H9 (cell line): ENCODE results near the gene RNU6-1. TPM values are rescaled to one million over a fixed set of nuclear protein-coding genes. Genes with fewer than 3 reads are reported as not detected.
A peak's percentile ranks its signal among the peaks of the same experiment; 100 is the strongest.

Experiments used
- DNase-seq: peaks from one replicate; pipeline ENCODE4 v3.0.0-alpha.2; 2017
- H2AFZ ChIP-seq: one replicate; pipeline ENCODE4 v1.6.1; 2013; ENCODE audit warnings: mild to moderate bottlenecking, low read length, control low read depth, moderate library complexity
- H2AK5ac ChIP-seq: 2 replicates; pipeline ENCODE4 v1.6.1; 2013; ENCODE audit warnings: low read length, control low read depth, mixed read lengths; ENCODE audit not compliant: insufficient read length
- H2BK120ac ChIP-seq: one replicate; pipeline ENCODE4 v1.6.1; 2013; ENCODE audit warnings: low read depth, mild to moderate bottlenecking, low read length, control low read depth, inconsistent platforms; ENCODE audit not compliant: poor library complexity, severe bottlenecking
- H2BK12ac ChIP-seq: 2 replicates; pipeline ENCODE4 v1.6.1; 2013; ENCODE audit warnings: low read length, control low read depth, mixed read lengths, low read depth; ENCODE audit not compliant: insufficient read length
- H2BK15ac ChIP-seq: 2 replicates; pipeline ENCODE4 v1.6.1; 2013; ENCODE audit warnings: low read depth, low read length, control low read depth
- H2BK20ac ChIP-seq: one replicate; pipeline ENCODE4 v1.6.1; 2013; ENCODE audit warnings: low read depth, mild to moderate bottlenecking, low read length, control low read depth, inconsistent platforms; ENCODE audit not compliant: poor library complexity, severe bottlenecking
- H2BK5ac ChIP-seq: 2 replicates; pipeline ENCODE4 v1.6.1; 2013; ENCODE audit warnings: low read length, control low read depth, mixed read lengths; ENCODE audit not compliant: insufficient read length
- H3K14ac ChIP-seq: 2 replicates; pipeline ENCODE4 v1.6.1; 2013; ENCODE audit warnings: low read length, control low read depth; ENCODE audit not compliant: insufficient read depth
- H3K18ac ChIP-seq: 2 replicates; pipeline ENCODE4 v1.6.1; 2013; ENCODE audit warnings: low read depth, mild to moderate bottlenecking, mixed read lengths, low read length, control low read depth; ENCODE audit not compliant: insufficient read length
- H3K23ac ChIP-seq: 2 replicates; pipeline ENCODE4 v1.6.1; 2013; ENCODE audit warnings: low read length, control low read depth, mixed read lengths, low read depth; ENCODE audit not compliant: insufficient read length
- H3K23me2 ChIP-seq: 2 replicates; pipeline ENCODE4 v1.6.1; 2013; ENCODE audit warnings: low read depth, mild to moderate bottlenecking, mixed read lengths, low read length, control low read depth; ENCODE audit not compliant: insufficient read length, poor library complexity, severe bottlenecking
- H3K27ac ChIP-seq: 2 replicates; pipeline ENCODE4 v1.5.1; 2013; ENCODE audit warnings: low read length, control low read depth, mixed read lengths, low read depth; ENCODE audit not compliant: insufficient read length
- H3K27me3 ChIP-seq: 2 replicates; pipeline ENCODE4 v1.6.1; 2013; ENCODE audit warnings: low read length, control low read depth, inconsistent platforms; ENCODE audit not compliant: insufficient read depth
- H3K4ac ChIP-seq: 2 replicates; pipeline ENCODE4 v1.6.1; 2013; ENCODE audit warnings: low read depth, mild to moderate bottlenecking, control low read depth, inconsistent platforms, low read length, moderate library complexity
- H3K4me1 ChIP-seq: 2 replicates; pipeline ENCODE4 v1.6.1; 2013; ENCODE audit warnings: low read length, control low read depth, inconsistent platforms; ENCODE audit not compliant: insufficient read depth
- H3K4me2 ChIP-seq: 2 replicates; pipeline ENCODE4 v1.6.1; 2013; ENCODE audit warnings: low read length, control low read depth, mixed read lengths; ENCODE audit not compliant: insufficient read length, insufficient read depth
- H3K56ac ChIP-seq: 2 replicates; pipeline ENCODE4 v1.6.1; 2013; ENCODE audit warnings: low read depth, mild to moderate bottlenecking, mixed read lengths, low read length, control low read depth; ENCODE audit not compliant: insufficient read length
- H3K79me1 ChIP-seq: 2 replicates; pipeline ENCODE4 v1.6.1; 2013; ENCODE audit warnings: low read depth, mild to moderate bottlenecking, moderate library complexity, low read length, control low read depth, inconsistent platforms; ENCODE audit not compliant: insufficient read depth, poor library complexity, severe bottlenecking
- H3K79me2 ChIP-seq: 2 replicates; pipeline ENCODE4 v1.6.1; 2013; ENCODE audit warnings: low read length, control low read depth, inconsistent platforms; ENCODE audit not compliant: insufficient read depth
- H3K9ac ChIP-seq: 2 replicates; pipeline ENCODE4 v1.6.1; 2013; ENCODE audit warnings: low read length, control low read depth, mixed read lengths; ENCODE audit not compliant: insufficient read length; ENCODE audit errors: extremely low read depth
- H3K9me3 ChIP-seq: one replicate; pipeline ENCODE4 v1.6.1; 2013; ENCODE audit warnings: low read depth, low read length, inconsistent platforms; ENCODE audit not compliant: control insufficient read depth
- H3T11ph ChIP-seq: one replicate; pipeline ENCODE4 v1.6.1; 2013; ENCODE audit warnings: mild to moderate bottlenecking, low read length, control low read depth, inconsistent platforms
- H4K20me1 ChIP-seq: one replicate; pipeline ENCODE4 v1.6.1; 2013; ENCODE audit not compliant: control insufficient read depth, insufficient read length, insufficient read depth
- H4K5ac ChIP-seq: 2 replicates; pipeline ENCODE4 v1.6.1; 2013; ENCODE audit warnings: low read depth, mild to moderate bottlenecking, mixed read lengths, low read length, control low read depth; ENCODE audit not compliant: insufficient read length
- H4K8ac ChIP-seq: replicated peaks from 2 replicates; pipeline ENCODE4 v1.6.1; 2013; ENCODE audit warnings: low read length, control low read depth, mixed read lengths, low read depth; ENCODE audit not compliant: insufficient read length
- H4K91ac ChIP-seq: 2 replicates; pipeline ENCODE4 v1.6.1; 2013; ENCODE audit warnings: low read depth, mild to moderate bottlenecking, moderate library complexity, mixed read lengths, low read length, control low read depth; ENCODE audit not compliant: insufficient read length
- H3K27ac Mint-ChIP-seq, 3 experiments: 2 replicates in 2 of 3; 3 replicates in 1 of 3; pipeline ENCODE4 v1.8.0; 2020 to 2021; ENCODE audit warnings: mixed read lengths in 3 of 3, mild to moderate bottlenecking in 1 of 3, moderate library complexity in 1 of 3
- H3K27me3 Mint-ChIP-seq: 2 replicates; pipeline ENCODE4 v1.8.0; 2021; ENCODE audit warnings: low read depth, mild to moderate bottlenecking, moderate library complexity, mixed read lengths
- H3K36me3 Mint-ChIP-seq, 3 experiments: 2 replicates in 2 of 3; 3 replicates in 1 of 3; pipeline ENCODE4 v1.8.0; 2020 to 2021; ENCODE audit warnings: low read depth in 3 of 3, mixed read lengths in 3 of 3; ENCODE audit not compliant: insufficient read depth in 1 of 3
- H3K4me1 Mint-ChIP-seq, 2 experiments: 2 replicates each; pipeline ENCODE4 v1.8.0; 2020; ENCODE audit warnings: mixed read lengths in 2 of 2
- H3K4me3 Mint-ChIP-seq, 2 experiments: 2 replicates in 1 of 2; 3 replicates in 1 of 2; pipeline ENCODE4 v1.8.0; 2020 to 2021; ENCODE audit warnings: mild to moderate bottlenecking in 2 of 2, mixed read lengths in 2 of 2, moderate library complexity in 1 of 2
- H3K9me3 Mint-ChIP-seq, 2 experiments: 2 replicates in 1 of 2; 3 replicates in 1 of 2; pipeline ENCODE4 v1.8.0; 2020; ENCODE audit warnings: mild to moderate bottlenecking in 2 of 2, mixed read lengths in 2 of 2, moderate library complexity in 1 of 2
- CTCF ChIP-seq: fragments of 200-600 bp; sonication (generic); conservative IDR thresholded peaks from 3 replicates; pipeline ENCODE4 v1.8.0; 2021; ENCODE audit warnings: antibody characterized with exemption, mild to moderate bottlenecking
- WGBS: extraction: QIAGEN DNeasy Blood & Tissue Kit; methylation state at CpG from one replicate; pipeline ENCODE4 v1.1.7; 2013; ENCODE audit warnings: missing lambda C conversion rate, low lambda C conversion rate, mixed read lengths; ENCODE audit not compliant: insufficient read length; ENCODE audit errors: extremely low coverage; 5-methylcytosine and 5-hydroxymethylcytosine counted together
- total RNA-seq: library from RNA; stranded (reverse); gene quantifications from 2 replicates; pipeline ENCODE4 v1.2.1, GENCODE V29; 2021

Gene RNU6-1
- total RNA-seq, 1 experiment from 2014 or later, result not detected

- no peak overlapping the region for H4K5ac ChIP-seq
- H3K27ac Mint-ChIP-seq, result peak overlapping the region in 1 of 3 experiments; percentile 64; a peak in 1 of 7 replicates
- no peak overlapping the region for H3K18ac ChIP-seq
- no peak overlapping the region for H2BK120ac ChIP-seq
- H2AFZ ChIP-seq, result no peak overlapping the region
- no peak overlapping the region for H3T11ph ChIP-seq
- no peak overlapping the region for H3K4me3 Mint-ChIP-seq
- H3K56ac ChIP-seq, result no peak overlapping the region
- no peaks in the 10 kb centered on the region for H3K79me1 ChIP-seq
- no peaks in the 10 kb centered on the region for H3K9me3 Mint-ChIP-seq
- no peaks in the 10 kb centered on the region; the same call in 1 of the 2 replicates for H3K27me3 Mint-ChIP-seq
- H2BK12ac ChIP-seq, result no peak overlapping the region
- no CpG with 5 or more reads among the region's 5 CpGs for WGBS
- no peaks in the 10 kb centered on the region for H3K23me2 ChIP-seq
- no peak overlapping the region for H2BK5ac ChIP-seq
- H3K23ac ChIP-seq, result no peak overlapping the region
- TF ChIP-seq CTCF, result no peak
- no peak overlapping the region for H2AK5ac ChIP-seq
- no peak overlapping the region for H2BK20ac ChIP-seq
- H4K8ac ChIP-seq, result no peak overlapping the region
- H3K4me1 Mint-ChIP-seq, result peaks cover 17 to 30% of the 10 kb centered on the region in 2 experiments
- peaks cover 2% of the 10 kb centered on the region; the same call in 1 of the 2 replicates for H3K4me1 ChIP-seq
- no peak overlapping the region for H3K14ac ChIP-seq
- no peak overlapping the region for H2BK15ac ChIP-seq
- H3K27ac ChIP-seq, result no peak overlapping the region
- H3K27me3 ChIP-seq, result no peaks in the 10 kb centered on the region
- peak; percentile 20 for DNase-seq
- H3K79me2 ChIP-seq, result no peaks in the 10 kb centered on the region
- H4K20me1 ChIP-seq, result no peaks in the 10 kb centered on the region
- H3K4ac ChIP-seq, result no peak overlapping the region
- H3K4me2 ChIP-seq, result no peak overlapping the region
- H3K9me3 ChIP-seq, result no peaks in the 10 kb centered on the region
- H3K9ac ChIP-seq, result no peak overlapping the region
- no peak overlapping the region for H4K91ac ChIP-seq
- H3K36me3 Mint-ChIP-seq, result no peaks in the 10 kb centered on the region
Observed at GRCh38 chr15:67807141-67807540, 32.7 kb downstream of the RNU6-1 start.
